Mucosa of descending colon (tissue), 3 donors: ENCODE data around the gene CELA2A. TPM values are rescaled to one million over a fixed set of nuclear protein-coding genes. Genes with fewer than 3 reads are reported as not detected.
"Not testable (repeated sequence)": the region's sequence is repeated elsewhere in the genome, so short reads cannot be mapped to it uniquely, and the experiment has no call there.

ENCODE experiments used
- ATAC-seq: fragments of 200-7000 bp; cut with Tn5 transposase; one replicate; pipeline ENCODE4 v1.9.1; 2020; ENCODE audit warnings: mild to moderate bottlenecking, moderate library complexity
- DNase-seq, 3 donors: peaks; one replicate each; pipeline ENCODE4 v3.0.0-alpha.2; 2020
- H3K36me3 ChIP-seq: fragments of 200-600 bp; one replicate; pipeline ENCODE4 v1.8.0; 2021; ENCODE audit warnings: low read depth, mild to moderate bottlenecking
- H3K4me1 ChIP-seq: fragments of 200-600 bp; one replicate; pipeline ENCODE4 v1.8.0; 2021; ENCODE audit warnings: low read depth, mild to moderate bottlenecking
- H3K4me3 ChIP-seq: fragments of 200-600 bp; one replicate; pipeline ENCODE4 v1.8.0; 2021; ENCODE audit warnings: mild to moderate bottlenecking
- H3K9me3 ChIP-seq: fragments of 200-600 bp; one replicate; pipeline ENCODE4 v1.8.0; 2021; ENCODE audit warnings: mild to moderate bottlenecking
- intact Hi-C, 2 donors: fragments of 100-400 bp; cut with DNase I in 1 of 2; cut with micrococcal nuclease in 1 of 2; formaldehyde crosslinking; loops; one replicate each; pipeline versions ENCODE4 v1.11.0 to v1.11.1; 2022; cut with DNase I, micrococcal nuclease
- total RNA-seq, 3 donors: library from RNA; stranded (reverse); fragmentation: NEBNext Ultra II Directional in 2 of 3; extraction: Animal tissue kit (Norgen Biotek cat#: 25700) in 2 of 3; gene quantifications; one replicate each; pipeline versions ENCODE4 v1.2.1 to v1.2.4, GENCODE V29; 2021 to 2023
- TF ChIP-seq, protein P1 (sequence below): fragments of 200-600 bp; IDR thresholded peaks from one replicate; pipeline ENCODE4 v1.8.0; 2022; ENCODE audit warnings: antibody characterized with exemption, mild to moderate bottlenecking
- donor health status: DM: no; HTN: no; CAD: no; lungs with moderate emphysema.
- donor health status: DM: no; HTN: no; CAD: no.
- donor health status: DM: no; HTN: yes; CAD: no.

The CELA2A gene
- total RNA-seq, 3 donors from 2014 or later: not detected

DNA sequence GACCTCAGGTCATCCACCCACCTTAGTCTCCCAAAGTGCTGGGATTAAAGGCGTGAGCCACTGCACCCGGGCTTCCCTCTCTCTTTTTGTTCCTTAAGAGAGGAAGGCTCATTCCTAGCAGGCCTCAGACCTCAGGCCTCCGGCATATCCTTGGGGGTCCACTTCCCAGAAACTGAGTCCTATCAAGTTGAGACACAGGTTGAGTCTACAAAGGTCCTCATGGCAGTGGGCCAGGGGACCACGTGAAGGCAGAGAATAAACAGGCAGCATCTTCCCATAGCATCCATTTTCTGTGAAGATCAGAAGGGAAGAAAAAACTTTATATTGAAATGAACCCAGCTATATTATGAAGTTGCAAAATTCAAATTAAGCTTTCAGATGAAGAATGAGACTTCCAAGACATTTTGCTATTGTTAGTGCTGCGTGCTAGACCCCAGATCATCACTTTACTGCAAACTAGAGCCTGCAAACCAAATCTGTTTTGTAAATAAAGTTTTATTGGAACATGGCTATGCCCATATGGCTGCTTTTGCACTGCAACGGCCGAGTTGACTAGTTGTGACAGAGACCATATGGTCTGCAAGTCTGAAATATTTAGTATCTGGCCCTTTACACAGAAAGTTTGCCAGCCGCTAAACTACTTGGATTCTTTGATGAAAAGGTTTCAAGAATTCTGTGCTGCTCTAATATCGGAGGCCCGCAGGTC lies 3.5 kb upstream of the CELA2A start:
- ATAC-seq: no peak
- Histone ChIP-seq H3K36me3 (no peaks in the 10 kb centered on the region), H3K9me3 (no peaks in the 10 kb centered on the region), H3K4me3 (no peak overlapping the region), H3K4me1 (no peaks in the 10 kb centered on the region)
- intact Hi-C loops: no loop called here
- TF ChIP-seq, protein P1, sequence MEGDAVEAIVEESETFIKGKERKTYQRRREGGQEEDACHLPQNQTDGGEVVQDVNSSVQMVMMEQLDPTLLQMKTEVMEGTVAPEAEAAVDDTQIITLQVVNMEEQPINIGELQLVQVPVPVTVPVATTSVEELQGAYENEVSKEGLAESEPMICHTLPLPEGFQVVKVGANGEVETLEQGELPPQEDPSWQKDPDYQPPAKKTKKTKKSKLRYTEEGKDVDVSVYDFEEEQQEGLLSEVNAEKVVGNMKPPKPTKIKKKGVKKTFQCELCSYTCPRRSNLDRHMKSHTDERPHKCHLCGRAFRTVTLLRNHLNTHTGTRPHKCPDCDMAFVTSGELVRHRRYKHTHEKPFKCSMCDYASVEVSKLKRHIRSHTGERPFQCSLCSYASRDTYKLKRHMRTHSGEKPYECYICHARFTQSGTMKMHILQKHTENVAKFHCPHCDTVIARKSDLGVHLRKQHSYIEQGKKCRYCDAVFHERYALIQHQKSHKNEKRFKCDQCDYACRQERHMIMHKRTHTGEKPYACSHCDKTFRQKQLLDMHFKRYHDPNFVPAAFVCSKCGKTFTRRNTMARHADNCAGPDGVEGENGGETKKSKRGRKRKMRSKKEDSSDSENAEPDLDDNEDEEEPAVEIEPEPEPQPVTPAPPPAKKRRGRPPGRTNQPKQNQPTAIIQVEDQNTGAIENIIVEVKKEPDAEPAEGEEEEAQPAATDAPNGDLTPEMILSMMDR: no peak
- no peak for DNase-seq

DNA sequence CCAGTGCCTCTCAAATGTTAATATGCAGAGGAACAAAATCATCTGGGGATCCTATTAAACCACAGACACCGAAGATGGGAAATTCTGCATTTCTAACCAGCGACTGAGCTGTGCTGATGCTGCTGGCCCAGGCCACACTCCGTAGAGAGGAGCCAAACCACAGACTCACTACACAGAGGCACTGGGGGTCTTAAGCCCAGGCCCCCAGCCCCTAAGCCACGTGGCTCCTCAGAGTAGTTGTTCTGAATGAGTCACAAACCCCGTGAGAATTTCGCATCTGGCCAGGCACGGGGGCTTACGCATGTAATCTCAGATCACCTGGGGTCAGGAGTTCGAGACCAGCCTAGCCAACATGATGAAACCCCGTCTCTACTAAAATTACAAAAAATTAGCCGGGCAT lies 2.8 kb upstream of the CELA2A start:
- DNase-seq: no peak
- H3K9me3 ChIP-seq: no peaks in the 10 kb centered on the region
- H3K4me1 ChIP-seq: no peaks in the 10 kb centered on the region
- H3K4me3 ChIP-seq: no peak overlapping the region
- no peaks in the 10 kb centered on the region for H3K36me3 ChIP-seq
- intact Hi-C loops: no loop called here
- ATAC-seq: no peak
- TF ChIP-seq, protein P1: no peak

DNA sequence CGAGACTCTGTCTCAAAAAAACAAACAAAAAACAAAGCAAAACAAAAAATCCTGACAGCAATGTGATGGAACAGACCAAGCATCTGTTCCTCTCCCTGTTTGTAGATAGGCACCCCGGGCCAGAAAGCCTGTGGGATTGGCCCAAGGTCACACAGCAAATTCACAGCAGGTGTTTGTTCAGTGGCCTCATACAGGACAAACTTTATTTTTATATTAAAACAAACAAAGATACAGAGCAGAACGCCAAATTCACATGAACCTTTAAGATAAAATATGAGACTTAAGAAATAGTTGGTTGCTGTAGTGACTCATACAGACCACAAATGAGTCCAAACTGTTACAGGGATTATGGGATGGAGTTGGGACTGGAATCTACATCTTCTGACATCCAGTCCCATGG lies 2.3 kb upstream of the CELA2A start:
- Histone ChIP-seq H3K4me1 (no peaks in the 10 kb centered on the region), H3K36me3 (no peaks in the 10 kb centered on the region), H3K4me3 (no peak overlapping the region), H3K9me3 (no peaks in the 10 kb centered on the region)
- intact Hi-C loops: no loop called here
- ATAC-seq (no peak), DNase-seq (no peak)
- TF ChIP-seq, protein P1: no peak

DNA sequence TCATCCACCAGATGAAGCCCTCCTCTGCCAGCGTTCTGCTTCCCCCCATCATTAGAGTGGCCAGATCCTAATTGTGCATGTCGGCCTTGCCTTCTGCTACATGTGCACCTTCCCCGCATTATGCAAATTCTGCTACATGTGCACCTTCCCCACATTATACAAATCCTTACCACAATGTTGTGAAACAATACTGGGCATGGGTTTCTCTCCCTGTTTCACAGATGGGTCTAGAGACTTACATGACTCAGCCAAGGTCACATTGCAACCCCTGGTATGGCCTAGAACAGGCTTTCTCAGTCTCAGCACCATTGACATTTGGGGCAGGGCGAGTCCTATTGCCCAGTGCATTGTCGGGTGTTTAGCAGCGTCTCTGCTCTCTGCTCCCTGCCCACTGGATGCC lies 1.0 kb upstream of the CELA2A start:
- H3K4me3 ChIP-seq: no peak overlapping the region
- TF ChIP-seq, protein P1: no peak
- intact Hi-C loops: no loop called here
- H3K36me3 ChIP-seq: no peaks in the 10 kb centered on the region
- ATAC-seq (peak; percentile 16), DNase-seq (no peak)
- H3K9me3 ChIP-seq: no peaks in the 10 kb centered on the region
- H3K4me1 ChIP-seq: no peaks in the 10 kb centered on the region

DNA sequence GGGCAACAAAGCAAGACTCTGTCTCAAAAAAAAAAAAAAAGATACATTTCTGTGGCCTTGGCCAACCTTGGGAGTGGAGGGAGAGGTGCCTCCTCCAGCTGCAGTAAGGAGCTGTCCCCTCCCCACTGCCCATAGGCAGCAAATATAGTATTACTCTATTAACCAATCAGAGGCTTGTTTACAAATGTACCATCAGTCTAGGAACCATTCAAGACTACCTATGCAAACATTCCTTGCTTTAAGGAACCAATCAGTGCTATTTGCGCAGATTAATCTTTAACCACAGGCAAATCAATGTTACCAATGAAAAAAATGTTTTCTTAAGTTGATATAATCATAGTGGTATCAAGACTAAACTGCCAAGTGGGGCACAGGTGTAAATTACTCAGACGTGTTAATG lies 1.1 kb downstream of the CELA2A start:
- no peak overlapping the region for H3K4me3 ChIP-seq
- no peaks in the 10 kb centered on the region for H3K4me1 ChIP-seq
- peak; percentile 72 for ATAC-seq
- no peak for DNase-seq
- no peaks in the 10 kb centered on the region for H3K36me3 ChIP-seq
- intact Hi-C loops: no loop called here
- TF ChIP-seq, protein P1: no peak
- H3K9me3 ChIP-seq: no peaks in the 10 kb centered on the region

DNA sequence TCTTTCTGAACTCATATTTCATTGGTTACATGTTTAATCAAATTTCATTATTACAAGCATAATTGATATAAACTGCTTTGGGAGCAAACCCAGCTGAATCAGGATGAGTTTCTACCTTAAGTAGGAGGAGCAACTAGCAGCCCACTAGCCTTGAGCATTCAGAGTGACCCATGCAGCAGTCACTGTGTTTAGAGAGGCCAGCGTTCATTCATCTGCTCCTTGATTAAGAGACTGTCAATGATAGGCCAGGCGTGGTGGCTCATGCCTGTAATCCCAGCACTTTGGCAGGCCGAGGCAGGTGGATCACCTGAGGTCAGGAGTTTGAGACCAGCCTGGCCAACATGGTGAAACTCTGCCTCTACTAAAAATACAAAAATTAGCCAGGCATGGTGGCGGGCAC lies 1.9 kb downstream of the CELA2A start:
- H3K9me3 ChIP-seq, H3K4me3 ChIP-seq, intact Hi-C loops, H3K4me1 ChIP-seq, DNase-seq, ATAC-seq, H3K36me3 ChIP-seq: not testable (repeated sequence)
